Peyer's patch (tissue), 4 donors: Measurements from ENCODE around the gene INSYN1.

Source experiments
- CTCF ChIP-seq, 6 experiments: fragments of 450-650 bp in 4 of 6; fragments of 200-600 bp in 2 of 6; sonication (generic) in 1 of 6; IDR thresholded peaks; one replicate each; pipeline ENCODE4 v1.5.1; 2017 to 2019; ENCODE audit warnings: antibody characterized with exemption in 6 of 6, mild to moderate bottlenecking in 3 of 6, moderate library complexity in 1 of 6
- POLR2A ChIP-seq, 2 donors: fragments of 450-650 bp; IDR thresholded peaks; one replicate each; pipeline ENCODE4 v1.5.1; 2017; ENCODE audit warnings: antibody characterized with exemption in 2 of 2, mild to moderate bottlenecking in 2 of 2, moderate library complexity in 2 of 2

- TF ChIP-seq CTCF (IDR thresholded peaks at IDR 0.05) (no peak), POLR2A (IDR thresholded peaks at IDR 0.05) (no peak)
Observed at GRCh38 chr15:73777741-73778140, 24.6 kb upstream of the INSYN1 start.
